ENCODE results near the gene PPFIBP1.

DNA sequence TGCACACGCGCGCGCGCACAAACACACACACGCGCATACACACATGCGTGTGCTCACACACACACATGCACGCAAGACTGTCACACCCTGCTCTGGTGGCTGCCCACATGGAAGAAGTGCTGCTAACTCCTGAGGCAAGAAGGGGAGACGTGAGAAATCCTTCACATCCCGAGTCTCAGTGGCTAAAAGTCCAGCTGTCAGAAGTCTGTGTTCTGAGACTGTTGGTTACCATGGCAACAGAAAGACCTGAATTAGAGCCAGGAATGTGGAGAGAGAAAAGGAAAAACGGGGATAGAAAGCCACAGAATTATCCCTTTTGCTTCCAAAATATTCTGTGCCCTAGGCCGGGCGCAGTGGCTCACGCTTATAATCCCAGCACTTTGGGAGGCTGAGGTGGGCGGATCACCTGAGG, 71.2 kb downstream of the PPFIBP1 start:
- TF ChIP-seq POLR2AphosphoS5 (IDR thresholded peaks at IDR 0.05), result no peak
- no peak for TF ChIP-seq EP300 (IDR thresholded peaks at IDR 0.05)
- TF ChIP-seq, protein P1, sequence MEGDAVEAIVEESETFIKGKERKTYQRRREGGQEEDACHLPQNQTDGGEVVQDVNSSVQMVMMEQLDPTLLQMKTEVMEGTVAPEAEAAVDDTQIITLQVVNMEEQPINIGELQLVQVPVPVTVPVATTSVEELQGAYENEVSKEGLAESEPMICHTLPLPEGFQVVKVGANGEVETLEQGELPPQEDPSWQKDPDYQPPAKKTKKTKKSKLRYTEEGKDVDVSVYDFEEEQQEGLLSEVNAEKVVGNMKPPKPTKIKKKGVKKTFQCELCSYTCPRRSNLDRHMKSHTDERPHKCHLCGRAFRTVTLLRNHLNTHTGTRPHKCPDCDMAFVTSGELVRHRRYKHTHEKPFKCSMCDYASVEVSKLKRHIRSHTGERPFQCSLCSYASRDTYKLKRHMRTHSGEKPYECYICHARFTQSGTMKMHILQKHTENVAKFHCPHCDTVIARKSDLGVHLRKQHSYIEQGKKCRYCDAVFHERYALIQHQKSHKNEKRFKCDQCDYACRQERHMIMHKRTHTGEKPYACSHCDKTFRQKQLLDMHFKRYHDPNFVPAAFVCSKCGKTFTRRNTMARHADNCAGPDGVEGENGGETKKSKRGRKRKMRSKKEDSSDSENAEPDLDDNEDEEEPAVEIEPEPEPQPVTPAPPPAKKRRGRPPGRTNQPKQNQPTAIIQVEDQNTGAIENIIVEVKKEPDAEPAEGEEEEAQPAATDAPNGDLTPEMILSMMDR (IDR thresholded peaks at IDR 0.05), result no peak

Measured in stomach (tissue), 4 donors.